Measurements from ENCODE around the gene GRAPL. TPM values are rescaled to one million over a fixed set of nuclear protein-coding genes. Genes with fewer than 3 reads are reported as not detected.
"Not testable (repeated sequence)": the region's sequence is repeated elsewhere in the genome, so short reads cannot be mapped to it uniquely, and the experiment has no call there.

Gene GRAPL
- total RNA-seq, 2 experiments from 2014 or later = 3.0 to 3.4 TPM

DNA sequence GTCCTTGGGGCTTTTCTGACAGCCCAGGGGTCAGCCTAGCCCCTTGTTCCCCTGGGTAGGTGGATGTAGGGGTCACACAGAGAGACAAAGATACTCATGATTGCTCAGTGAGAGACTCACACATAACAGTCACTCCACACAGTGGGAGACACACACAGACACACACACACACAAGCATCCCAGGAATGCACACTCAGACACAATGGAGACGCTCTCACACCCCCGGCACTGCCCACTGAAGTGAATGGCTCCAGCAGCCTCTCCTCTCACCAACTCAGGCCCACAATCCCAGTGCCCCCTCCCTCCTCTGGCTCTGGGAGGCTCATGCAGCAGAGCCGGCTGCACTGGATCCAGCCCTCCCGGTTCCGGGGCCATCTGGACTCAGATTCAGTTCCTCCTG lies 17.0 kb downstream of the GRAPL start:
- intact Hi-C loops (cut with micrococcal nuclease); H3K36me3 Mint-ChIP-seq (ENCODE audit: low read depth): not testable (repeated sequence)

DNA sequence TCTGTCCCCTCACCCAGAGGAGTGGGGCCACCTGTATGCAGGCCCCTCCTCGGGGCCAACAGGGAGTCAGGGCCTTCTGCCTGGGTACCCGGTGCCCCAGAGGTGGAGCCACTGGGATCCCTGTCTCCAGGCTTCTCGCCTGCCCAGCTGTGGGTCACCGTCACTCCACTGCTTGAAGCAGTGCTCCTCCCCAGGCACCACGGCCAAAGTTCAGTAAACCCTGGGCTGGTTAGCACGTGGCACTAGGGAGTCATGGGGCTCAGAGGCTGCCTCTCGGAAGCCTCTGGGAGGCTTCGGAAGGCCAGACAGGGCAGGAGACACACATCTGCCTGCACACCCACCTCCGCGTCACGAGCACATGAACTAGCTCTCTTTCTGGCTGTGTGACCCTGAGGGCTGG lies 18.1 kb downstream of the GRAPL start:
- H3K4me3 Mint-ChIP-seq; H3K4me1 Mint-ChIP-seq (ENCODE audit: low read depth); H3K27me3 Mint-ChIP-seq (ENCODE audit: low read depth); CTCF ChIA-PET; DNase-seq; H3K36me3 Mint-ChIP-seq (ENCODE audit: low read depth); H3K9me3 Mint-ChIP-seq; H3K27ac Mint-ChIP-seq; intact Hi-C loops (cut with micrococcal nuclease): not testable (repeated sequence)

More for the DNA sequence above, 17.0 kb downstream of the GRAPL start:
- H3K4me1 Mint-ChIP-seq (ENCODE audit: low read depth); DNase-seq; CTCF ChIA-PET; H3K27ac Mint-ChIP-seq; H3K9me3 Mint-ChIP-seq; H3K27me3 Mint-ChIP-seq (ENCODE audit: low read depth); H3K4me3 Mint-ChIP-seq: not testable (repeated sequence)

DNA sequence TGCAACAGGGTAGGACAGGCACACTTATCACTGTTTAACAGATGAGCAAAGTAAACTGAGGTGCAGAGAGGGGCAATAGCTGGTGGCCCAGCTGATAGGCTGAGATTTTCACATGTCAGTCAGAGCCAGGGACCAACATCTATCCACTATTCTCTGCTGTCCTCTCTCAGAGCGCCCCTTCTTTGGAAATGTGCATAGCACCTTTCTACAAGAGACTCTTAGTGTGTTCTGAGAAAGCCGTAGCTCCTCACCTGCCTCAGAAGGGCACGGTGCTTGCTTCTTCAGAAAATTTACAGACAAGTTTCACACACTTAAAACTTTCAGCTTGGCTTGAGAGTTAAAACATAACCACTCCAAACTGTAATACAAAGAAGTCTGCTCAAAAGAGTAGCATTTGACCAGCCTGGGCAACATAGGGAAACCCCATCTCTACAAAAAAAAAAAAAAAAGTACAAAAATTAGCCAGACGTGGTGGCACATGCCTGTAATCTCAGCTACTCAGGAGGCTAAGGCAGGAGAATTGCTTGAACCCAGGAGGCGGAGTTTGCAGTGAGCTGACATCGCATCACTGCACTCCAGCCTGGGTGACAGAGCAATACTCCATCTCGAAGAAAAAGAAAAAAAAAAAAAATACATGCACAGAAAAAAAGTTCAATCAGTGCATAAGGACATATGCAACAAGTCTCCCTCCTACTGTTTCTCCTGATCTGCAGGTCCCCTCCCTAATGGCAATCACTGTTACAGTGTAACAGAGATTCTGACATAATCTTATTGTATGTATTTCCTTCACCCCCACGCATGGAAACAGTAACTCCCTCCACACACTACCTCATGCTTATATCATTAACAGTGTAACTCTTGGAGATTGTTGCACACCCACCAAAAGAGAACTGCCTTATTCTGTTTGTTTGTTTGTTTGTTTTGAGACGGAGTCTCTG lies 23.6 kb downstream of the GRAPL start:
- H3K27ac Mint-ChIP-seq; H3K4me1 Mint-ChIP-seq (ENCODE audit: low read depth); DNase-seq; H3K27me3 Mint-ChIP-seq (ENCODE audit: low read depth); H3K4me3 Mint-ChIP-seq; intact Hi-C loops (cut with micrococcal nuclease); H3K9me3 Mint-ChIP-seq; CTCF ChIA-PET; H3K36me3 Mint-ChIP-seq (ENCODE audit: low read depth): not testable (repeated sequence)

DNA sequence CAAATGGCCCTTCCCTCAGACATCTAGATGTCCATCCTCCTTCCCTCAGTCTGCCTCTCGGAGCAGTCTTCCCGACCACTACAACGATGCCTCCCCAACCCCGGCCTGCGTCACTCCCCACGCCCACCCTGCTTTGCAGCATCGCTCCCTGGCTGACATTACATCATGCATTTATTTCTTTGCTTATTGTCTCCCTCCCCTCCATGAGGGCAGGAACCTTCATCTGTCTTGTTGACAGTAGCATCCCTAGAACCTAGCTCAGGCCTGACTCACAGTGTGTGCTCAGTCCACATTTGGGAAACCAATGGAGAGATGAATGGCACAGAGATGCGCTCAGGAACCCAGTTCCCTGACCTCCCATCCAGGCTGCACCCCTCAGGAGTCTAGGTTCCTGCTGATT lies 30.2 kb downstream of the GRAPL start:
- H3K9me3 Mint-ChIP-seq; H3K4me1 Mint-ChIP-seq (ENCODE audit: low read depth); CTCF ChIA-PET; H3K27ac Mint-ChIP-seq; H3K36me3 Mint-ChIP-seq (ENCODE audit: low read depth); DNase-seq; intact Hi-C loops (cut with micrococcal nuclease); H3K4me3 Mint-ChIP-seq; H3K27me3 Mint-ChIP-seq (ENCODE audit: low read depth): not testable (repeated sequence)

DNA sequence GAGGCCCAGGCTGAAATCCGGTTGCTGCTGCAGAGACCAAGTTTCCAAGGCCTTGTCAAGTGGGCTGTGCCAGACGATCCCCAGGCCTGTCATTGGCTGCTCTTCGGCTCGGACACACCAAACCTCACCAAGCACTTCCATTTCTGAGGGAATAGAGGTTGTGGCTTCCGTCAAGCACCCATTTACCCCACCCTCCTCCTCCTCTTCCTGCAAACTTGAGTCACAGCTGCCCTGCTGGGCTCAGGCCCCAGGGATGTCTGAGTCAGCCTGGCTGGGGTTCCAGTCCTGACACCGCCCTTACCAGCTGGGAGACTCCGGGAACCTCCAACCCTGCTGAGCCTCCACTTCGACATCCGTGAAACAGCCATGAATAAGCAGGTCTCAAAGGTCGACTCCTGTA lies 31.1 kb downstream of the GRAPL start:
- DNase-seq; H3K27me3 Mint-ChIP-seq (ENCODE audit: low read depth); H3K4me1 Mint-ChIP-seq (ENCODE audit: low read depth); CTCF ChIA-PET; H3K4me3 Mint-ChIP-seq; H3K27ac Mint-ChIP-seq; intact Hi-C loops (cut with micrococcal nuclease); H3K9me3 Mint-ChIP-seq; H3K36me3 Mint-ChIP-seq (ENCODE audit: low read depth): not testable (repeated sequence)

DNA sequence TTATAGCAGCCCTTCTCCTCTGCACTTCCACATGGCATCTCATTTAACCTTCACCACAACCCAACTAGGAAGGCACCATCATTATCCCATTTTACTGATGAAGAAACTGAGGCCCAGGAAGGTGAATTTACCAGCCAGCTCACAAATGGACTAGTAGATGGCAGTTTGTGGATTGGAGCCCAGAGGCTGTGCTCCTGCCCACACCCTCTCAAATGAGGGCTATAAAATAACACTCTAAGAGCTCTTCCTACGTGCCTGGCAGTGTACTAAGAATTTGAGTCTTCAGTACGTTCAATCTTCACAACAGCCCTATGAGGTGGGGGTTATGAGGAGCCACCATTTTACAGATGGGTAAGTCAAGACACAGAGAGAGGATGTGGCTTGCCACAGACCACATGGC lies 31.5 kb downstream of the GRAPL start:
- H3K36me3 Mint-ChIP-seq (ENCODE audit: low read depth); H3K4me3 Mint-ChIP-seq; H3K4me1 Mint-ChIP-seq (ENCODE audit: low read depth); intact Hi-C loops (cut with micrococcal nuclease); H3K9me3 Mint-ChIP-seq; H3K27me3 Mint-ChIP-seq (ENCODE audit: low read depth); CTCF ChIA-PET; H3K27ac Mint-ChIP-seq; DNase-seq: not testable (repeated sequence)

DNA sequence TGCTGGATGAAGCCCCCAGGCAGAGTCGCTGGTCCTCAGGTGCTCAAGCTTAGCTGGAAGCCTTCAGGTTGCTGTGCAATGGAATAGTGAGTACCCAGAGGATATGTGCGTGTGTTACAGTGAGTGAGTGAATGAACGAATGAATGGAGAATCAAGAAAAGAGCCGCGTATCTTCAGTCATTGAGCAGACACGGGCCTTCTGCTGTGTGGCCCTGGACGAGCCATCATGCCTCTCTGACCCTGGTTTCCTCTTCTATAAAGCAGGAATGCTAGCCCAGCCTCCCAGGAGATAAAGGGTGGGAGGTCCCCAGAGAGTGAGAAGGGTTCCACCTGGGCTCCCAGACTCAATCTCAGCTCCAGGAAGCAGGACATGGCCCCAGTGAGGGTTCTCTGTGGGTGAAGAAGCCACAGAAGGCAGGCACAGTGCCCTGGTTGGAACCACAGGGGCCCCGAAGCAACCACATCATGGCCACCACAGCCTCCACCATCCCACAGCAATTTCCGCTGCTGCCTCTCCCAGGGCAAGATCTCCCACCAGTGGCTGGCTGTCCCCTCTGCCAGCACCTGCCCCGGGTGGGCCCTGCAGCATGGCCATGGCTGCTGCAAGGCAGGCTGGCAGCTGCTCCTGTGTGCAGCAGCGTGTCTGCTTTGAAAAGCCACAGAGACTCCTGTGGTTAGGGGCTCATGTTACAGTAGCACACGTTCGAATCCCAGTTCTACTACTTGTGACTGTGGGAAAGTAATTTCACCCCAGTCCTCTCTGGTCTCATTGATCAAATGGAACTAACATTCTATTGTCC lies 34.1 kb downstream of the GRAPL start:
- H3K9me3 Mint-ChIP-seq; intact Hi-C loops (cut with micrococcal nuclease); DNase-seq; H3K36me3 Mint-ChIP-seq (ENCODE audit: low read depth); H3K27me3 Mint-ChIP-seq (ENCODE audit: low read depth); H3K27ac Mint-ChIP-seq; CTCF ChIA-PET; H3K4me3 Mint-ChIP-seq; H3K4me1 Mint-ChIP-seq (ENCODE audit: low read depth): not testable (repeated sequence)

DNA sequence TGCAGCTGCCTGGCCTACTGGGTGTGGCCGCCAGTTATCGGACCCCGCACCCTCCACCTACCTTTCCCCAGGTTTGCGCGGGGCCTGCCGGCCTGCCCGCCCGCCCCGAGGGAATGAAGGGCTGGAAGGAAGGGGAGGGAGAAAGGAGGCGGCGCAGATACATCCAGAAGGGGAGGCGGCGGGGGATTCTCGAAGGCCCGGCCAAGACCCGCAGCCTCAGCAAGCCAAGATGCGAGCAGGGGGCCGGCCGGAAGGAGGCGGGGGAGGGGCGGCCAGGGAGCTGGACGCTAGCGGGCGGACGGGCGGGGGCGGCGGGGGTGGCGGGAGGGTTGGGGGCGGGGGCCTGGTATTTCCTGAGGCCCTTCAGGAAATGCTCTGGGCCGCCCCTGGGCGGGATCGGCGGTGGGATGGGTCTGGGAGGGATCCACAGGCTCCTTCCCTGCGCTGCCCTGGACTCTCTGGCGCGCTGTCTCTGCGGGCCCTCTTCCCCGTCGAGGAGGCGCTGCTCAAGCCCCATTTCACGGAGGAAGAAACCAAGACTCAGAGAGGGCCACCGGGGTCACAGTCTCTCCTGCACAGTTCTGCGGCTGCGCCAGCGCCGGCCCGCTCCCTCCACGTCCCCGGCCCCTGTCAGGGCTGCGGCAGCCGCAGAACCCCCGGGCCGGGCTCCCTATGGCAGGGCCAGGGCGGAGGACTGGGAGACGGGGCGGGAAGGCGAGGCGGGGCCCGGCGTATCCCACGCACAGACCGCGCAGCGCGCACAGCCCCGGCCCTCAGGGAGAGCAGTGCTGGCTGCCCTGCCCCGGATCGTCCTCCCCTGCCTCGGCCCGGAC lies 35.2 kb downstream of the GRAPL start:
- intact Hi-C loops (cut with micrococcal nuclease); H3K4me3 Mint-ChIP-seq; H3K27ac Mint-ChIP-seq; H3K9me3 Mint-ChIP-seq; DNase-seq; H3K36me3 Mint-ChIP-seq (ENCODE audit: low read depth); H3K27me3 Mint-ChIP-seq (ENCODE audit: low read depth); CTCF ChIA-PET; H3K4me1 Mint-ChIP-seq (ENCODE audit: low read depth): not testable (repeated sequence)

DNA sequence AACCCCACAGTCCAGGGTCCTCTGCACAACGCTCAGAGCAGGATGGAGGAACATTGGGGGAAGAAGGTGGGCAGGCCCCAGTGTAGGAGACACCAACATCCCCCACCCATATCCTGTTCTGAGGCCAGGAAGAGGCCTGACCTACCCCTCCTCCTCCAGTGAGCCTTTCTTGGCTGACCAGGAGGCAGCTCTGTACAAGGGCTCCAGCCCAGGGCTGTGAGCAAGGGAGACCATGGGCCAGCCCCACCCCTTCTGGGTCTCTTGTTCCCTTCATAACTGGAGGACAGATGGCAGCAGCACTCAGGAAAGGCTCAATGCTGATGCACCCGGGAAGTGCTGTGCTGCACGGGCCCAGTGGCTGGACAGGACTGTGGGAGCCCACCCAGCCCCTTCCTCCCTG lies 47.0 kb downstream of the GRAPL start:
- H3K27ac Mint-ChIP-seq; H3K4me1 Mint-ChIP-seq (ENCODE audit: low read depth); H3K4me3 Mint-ChIP-seq; intact Hi-C loops (cut with micrococcal nuclease); DNase-seq; H3K27me3 Mint-ChIP-seq (ENCODE audit: low read depth); CTCF ChIA-PET; H3K9me3 Mint-ChIP-seq; H3K36me3 Mint-ChIP-seq (ENCODE audit: low read depth): not testable (repeated sequence)

DNA sequence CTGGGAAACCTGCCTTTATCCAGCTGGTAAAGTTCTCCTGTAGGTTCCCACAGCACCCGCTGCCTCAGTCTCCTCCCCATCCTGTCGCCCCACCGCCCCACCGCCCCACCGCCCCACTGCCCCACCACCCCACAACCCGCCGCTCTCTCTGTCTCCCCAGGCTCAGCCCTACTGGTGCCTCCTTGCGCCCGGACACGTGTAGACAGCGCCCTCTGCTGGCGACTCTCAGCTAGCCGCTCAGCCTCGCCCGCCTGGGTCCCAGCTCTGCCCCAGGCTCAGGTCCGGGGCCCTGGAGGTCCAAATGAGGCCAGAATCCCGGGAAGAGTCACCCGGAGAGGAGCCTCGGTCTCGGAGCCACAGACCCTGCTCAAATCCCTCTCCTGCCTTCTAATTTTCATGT lies 48.0 kb downstream of the GRAPL start:
- H3K4me1 Mint-ChIP-seq (ENCODE audit: low read depth); intact Hi-C loops (cut with micrococcal nuclease); H3K27me3 Mint-ChIP-seq (ENCODE audit: low read depth); H3K4me3 Mint-ChIP-seq; H3K36me3 Mint-ChIP-seq (ENCODE audit: low read depth); CTCF ChIA-PET; H3K9me3 Mint-ChIP-seq; DNase-seq; H3K27ac Mint-ChIP-seq: not testable (repeated sequence)

DNA sequence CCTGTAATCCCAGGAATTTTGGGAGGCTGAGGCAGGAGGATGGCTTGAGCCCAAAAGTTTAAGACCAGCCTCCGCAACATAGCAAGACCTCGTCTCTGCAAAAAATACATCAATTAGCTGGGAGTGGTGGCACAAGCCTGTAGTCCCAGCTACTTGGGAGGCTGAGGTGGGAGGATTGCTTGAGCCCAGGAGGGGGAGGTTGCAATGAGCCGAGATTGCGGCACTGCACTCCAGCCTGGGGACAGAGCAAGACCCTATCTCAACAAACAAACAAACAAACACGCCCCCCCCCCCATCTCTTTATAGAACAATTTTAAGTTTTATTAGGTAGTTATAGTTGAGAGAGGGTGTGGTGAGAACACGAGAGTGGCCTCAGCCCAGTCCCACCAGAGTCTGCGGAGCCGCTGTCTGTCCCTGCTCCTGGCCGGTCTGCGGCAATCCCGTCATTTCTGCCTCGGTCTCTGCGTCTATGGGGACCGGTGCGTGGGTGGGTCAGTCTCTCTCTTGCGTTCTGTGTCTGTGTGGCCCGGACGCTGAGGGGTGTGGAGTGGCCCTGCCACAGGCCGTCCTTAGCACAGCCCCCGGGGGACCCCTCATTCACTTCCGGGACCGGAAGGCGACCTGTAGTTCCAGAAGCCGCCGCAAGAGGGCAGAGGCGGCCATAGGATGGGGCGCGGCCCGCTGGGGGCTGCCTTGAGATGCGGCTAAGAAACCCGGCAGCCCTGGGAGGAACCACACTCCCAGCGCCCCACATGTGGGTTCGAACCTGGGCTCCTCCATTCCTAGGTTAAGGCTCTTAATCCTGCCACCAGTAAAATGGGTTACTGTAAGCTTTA lies 53.9 kb downstream of the GRAPL start:
- CTCF ChIA-PET; H3K9me3 Mint-ChIP-seq; H3K4me1 Mint-ChIP-seq (ENCODE audit: low read depth); H3K36me3 Mint-ChIP-seq (ENCODE audit: low read depth); H3K27me3 Mint-ChIP-seq (ENCODE audit: low read depth); H3K27ac Mint-ChIP-seq; H3K4me3 Mint-ChIP-seq; DNase-seq; intact Hi-C loops (cut with micrococcal nuclease): not testable (repeated sequence)

Data from activated naive CD4-positive, alpha-beta T cell treated with anti-CD3 and anti-CD28 coated beads for 36 hours (primary cell).